ENCODE data around the gene TSPAN5. TPM values are rescaled to one million over a fixed set of nuclear protein-coding genes. Genes with fewer than 3 reads are reported as not detected.

Gene TSPAN5
- polyA plus RNA-seq, 1 of the 3 experiments (the other 2 are of a cell fraction): 38.6 TPM

- ChIA-PET CTCF (no interaction called here), POLR2A (no interaction called here)
- H2AFZ ChIP-seq (ENCODE audit: low read depth): no peak overlapping the region
- peaks cover 100% of the 10 kb centered on the region for H3K79me2 ChIP-seq (ENCODE audit: insufficient read depth)
- TF ChIP-seq CHD2 (IDR thresholded peaks at IDR 0.05; ENCODE audit: low read length, partially characterized antibody): no peak
- TF ChIP-seq USF1 (IDR thresholded peaks at IDR 0.05; ENCODE audit: borderline replicate concordance, low read depth): no peak
- TF ChIP-seq ELF1 (IDR thresholded peaks at IDR 0.05): no peak
- TF ChIP-seq FOSL2 (IDR thresholded peaks at IDR 0.05; ENCODE audit: borderline replicate concordance, low read depth): no peak
- TF ChIP-seq MEF2A (IDR thresholded peaks at IDR 0.05; ENCODE audit: borderline replicate concordance, low read depth): no peak
- no peak for TF ChIP-seq GABPA (IDR thresholded peaks at IDR 0.05; ENCODE audit: low read depth)
- H3K27me3 ChIP-seq (ENCODE audit: insufficient read depth): no peaks in the 10 kb centered on the region
- peaks cover under 1% of the 10 kb centered on the region for H3F3A ChIP-seq (replicated peaks; ENCODE audit: insufficient read depth)
- H3K9ac ChIP-seq: no peak overlapping the region
- H3K36me3 ChIP-seq (replicated peaks in 1 of 2; ENCODE audit: control insufficient read depth in 1 of 2, insufficient read depth in 2 of 2, low read length in 1 of 2): no peaks in the 10 kb centered on the region
- H3K27ac ChIP-seq (ENCODE audit: low read depth in 2 of 2, low read length in 1 of 2): no peak overlapping the region
- peaks cover 31% of the 10 kb centered on the region for H4K20me1 ChIP-seq (ENCODE audit: insufficient read depth)
- no peak for DNase-seq
- peaks cover 12 to 17% of the 10 kb centered on the region in 2 experiments; a peak in 3 of 4 replicates for H3K4me1 ChIP-seq (ENCODE audit: control insufficient read depth in 1 of 2, insufficient read depth in 2 of 2, low read depth in 1 of 2, low read length in 1 of 2)
- H3K4me2 ChIP-seq: no peak overlapping the region
- 92% methylated on average over 1 of the region's 1 CpG for WGBS (ENCODE audit: low lambda C conversion rate)
- no peak overlapping the region for H3K4me3 ChIP-seq (ENCODE audit: low read depth in 2 of 2, low read length in 1 of 2)
- no peaks in the 10 kb centered on the region for H3K9me2 ChIP-seq
- H3K9me3 ChIP-seq: no peaks in the 10 kb centered on the region
Measured at GRCh38 chr4:98634061-98634460, 24.4 kb downstream of the TSPAN5 start.

- Histone ChIP-seq H3K9ac (no peak overlapping the region), H3K36me3 (replicated peaks in 1 of 2; ENCODE audit: control insufficient read depth in 1 of 2, insufficient read depth in 2 of 2, low read length in 1 of 2) (no peaks in the 10 kb centered on the region), H4K20me1 (ENCODE audit: insufficient read depth) (peaks cover 25% of the 10 kb centered on the region), H3K27me3 (ENCODE audit: insufficient read depth) (no peaks in the 10 kb centered on the region), H3K4me2 (no peak overlapping the region), H3K9me2 (no peaks in the 10 kb centered on the region), H3K4me3 (ENCODE audit: low read depth in 2 of 2, low read length in 1 of 2) (no peak overlapping the region), H3K79me2 (ENCODE audit: insufficient read depth) (peaks cover 100% of the 10 kb centered on the region), H2AFZ (ENCODE audit: low read depth) (no peak overlapping the region), H3K27ac (ENCODE audit: low read depth in 2 of 2, low read length in 1 of 2) (no peak overlapping the region), H3K4me1 (ENCODE audit: control insufficient read depth in 1 of 2, insufficient read depth in 2 of 2, low read depth in 1 of 2, low read length in 1 of 2) (peaks cover 6 to 17% of the 10 kb centered on the region in 2 experiments; a peak in 3 of 4 replicates), H3K9me3 (no peaks in the 10 kb centered on the region), H3F3A (replicated peaks; ENCODE audit: insufficient read depth) (peaks cover 6% of the 10 kb centered on the region)
- DNase-seq: no peak
- no peak for TF ChIP-seq EZH2phosphoT487 (IDR thresholded peaks at IDR 0.05; ENCODE audit: borderline replicate concordance, low read depth)
- no peak for TF ChIP-seq SIN3A (IDR thresholded peaks at IDR 0.05; ENCODE audit: borderline replicate concordance, low read depth, low read length)
- TF ChIP-seq GABPA (IDR thresholded peaks at IDR 0.05; ENCODE audit: low read depth): no peak
- no peak for TF ChIP-seq RXRA (IDR thresholded peaks at IDR 0.05; ENCODE audit: borderline replicate concordance, low read depth)
- no peak for TF ChIP-seq FOXJ3 (CRISPR knock-in tag; IDR thresholded peaks at IDR 0.05)
- no peak for TF ChIP-seq SMC3 (IDR thresholded peaks at IDR 0.05; ENCODE audit: low read depth, low read length)
- no peak for TF ChIP-seq TCF12 (IDR thresholded peaks at IDR 0.05)
- TF ChIP-seq CTCF (IDR thresholded peaks at IDR 0.05): no peak
- no peak for TF ChIP-seq FOXM1 (IDR thresholded peaks at IDR 0.05; ENCODE audit: low read depth)
- TF ChIP-seq TAF1 (IDR thresholded peaks at IDR 0.05; ENCODE audit: borderline replicate concordance, low read depth, low read length): no peak
- no peak for TF ChIP-seq TEAD4 (IDR thresholded peaks at IDR 0.05; ENCODE audit: borderline replicate concordance, insufficient read depth)
- TF ChIP-seq USF1 (IDR thresholded peaks at IDR 0.05; ENCODE audit: borderline replicate concordance, low read depth): no peak
- TF ChIP-seq RFX5 (IDR thresholded peaks at IDR 0.05; ENCODE audit: low read length): no peak
- no peak for TF ChIP-seq ZBTB33 (IDR thresholded peaks at IDR 0.05; ENCODE audit: borderline replicate concordance, low read depth)
- TF ChIP-seq MAX (IDR thresholded peaks at IDR 0.05; ENCODE audit: low read depth): no peak
- TF ChIP-seq GATA2 (CRISPR knock-in tag; IDR thresholded peaks at IDR 0.05): no peak
- 94% methylated on average over 3 of the region's 3 CpGs for WGBS (ENCODE audit: low lambda C conversion rate)
- ChIA-PET POLR2A (no interaction called here), CTCF (interaction anchor here (0.9 kb wide), 1 partner anchor 165 kb away, joined by 4 read pairs; no protein-coding TSS in a partner anchor)
Measured at GRCh38 chr4:98633159-98633558, 25.3 kb downstream of the TSPAN5 start.

All from SK-N-SH (cell line).